ENCODE measurements around the gene CACHD1.

The CACHD1 gene

GRCh38 chr1:64536836-64537490 is 67.0 kb downstream of the CACHD1 start:
- H3K4me2 ChIP-seq (ENCODE audit: low read length) = no peak overlapping the region
- H3K9ac ChIP-seq (ENCODE audit: low read length) = no peak overlapping the region
- H3K23ac ChIP-seq (ENCODE audit: low read length) = no peak overlapping the region
- no peak overlapping the region for H4K12ac ChIP-seq (ENCODE audit: low read depth, low read length)
- no peak overlapping the region for H2BK5ac ChIP-seq (ENCODE audit: low read depth, low read length, poor library complexity)
- no peak overlapping the region for H2AFZ ChIP-seq (ENCODE audit: insufficient read depth, low read length, poor library complexity)
- no peak overlapping the region for H3K27ac ChIP-seq (ENCODE audit: low read depth, low read length)
- no peak overlapping the region for H2BK120ac ChIP-seq (ENCODE audit: insufficient read depth, low read length, poor library complexity)
- no peak overlapping the region for H3K4ac ChIP-seq (ENCODE audit: low read depth, low read length)
- no peak for DNase-seq
- H3K36me3 ChIP-seq (ENCODE audit: control insufficient read depth in 1 of 2, insufficient read depth in 2 of 2, low read length in 2 of 2) = no peaks in the 10 kb centered on the region
- no peaks in the 10 kb centered on the region for H3K79me1 ChIP-seq (ENCODE audit: low read length)
- H3K79me2 ChIP-seq (ENCODE audit: control insufficient read depth, insufficient read depth, low read length, poor library complexity) = no peaks in the 10 kb centered on the region
- no peak overlapping the region for H4K8ac ChIP-seq (ENCODE audit: low read depth, low read length)
- H2BK12ac ChIP-seq (ENCODE audit: low read length) = no peak overlapping the region
- H3K27me3 ChIP-seq (ENCODE audit: insufficient read depth, low read length) = no peaks in the 10 kb centered on the region
- no peak overlapping the region for H2AK5ac ChIP-seq (ENCODE audit: low read length)
- H4K91ac ChIP-seq (ENCODE audit: low read depth, low read length) = no peak overlapping the region
- H3K9me3 ChIP-seq (ENCODE audit: insufficient read depth, low read depth, low read length) = no peaks in the 10 kb centered on the region
- H3K4me3 ChIP-seq (ENCODE audit: low read depth, low read length) = no peak overlapping the region
- no peak overlapping the region for H3K18ac ChIP-seq (ENCODE audit: low read length)
- WGBS (ENCODE audit: extremely low coverage, insufficient coverage, insufficient read length) = no CpG with 5 or more reads among the region's 8 CpGs
- no peak overlapping the region for H3K14ac ChIP-seq (ENCODE audit: low read length)
- no peaks in the 10 kb centered on the region for H3K4me1 ChIP-seq (ENCODE audit: control insufficient read depth in 1 of 2, insufficient read depth in 2 of 2, low read length in 2 of 2)

DNA sequence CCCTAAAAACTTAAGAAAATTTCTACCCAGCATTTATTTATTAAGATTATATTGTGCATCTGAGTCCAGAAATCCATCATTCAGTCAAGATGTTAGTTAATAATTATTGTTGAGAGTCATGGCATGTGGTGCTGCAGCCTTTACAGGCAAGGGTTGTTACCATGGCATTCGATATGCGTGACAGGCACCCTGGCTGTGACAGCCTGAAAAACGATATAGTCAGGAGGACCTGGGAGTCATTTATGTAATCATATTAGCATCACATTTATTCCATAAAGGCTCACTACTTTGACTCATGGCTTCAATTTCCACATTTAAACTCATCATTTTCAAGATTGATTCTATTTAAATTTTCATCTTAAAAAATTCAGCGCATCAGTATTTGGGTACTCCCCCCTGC is 68.0 kb downstream of the CACHD1 start:
- no peak for DNase-seq
- Histone ChIP-seq H3K9ac (ENCODE audit: low read length) (no peak overlapping the region), H3K23ac (ENCODE audit: low read length) (no peak overlapping the region), H3K36me3 (ENCODE audit: control insufficient read depth in 1 of 2, insufficient read depth in 2 of 2, low read length in 2 of 2) (no peaks in the 10 kb centered on the region), H3K4me3 (ENCODE audit: low read depth, low read length) (no peak overlapping the region), H3K4me2 (ENCODE audit: low read length) (no peak overlapping the region), H2BK120ac (ENCODE audit: insufficient read depth, low read length, poor library complexity) (no peak overlapping the region), H4K8ac (ENCODE audit: low read depth, low read length) (no peak overlapping the region), H4K91ac (ENCODE audit: low read depth, low read length) (no peak overlapping the region), H2BK5ac (ENCODE audit: low read depth, low read length, poor library complexity) (no peak overlapping the region), H3K18ac (ENCODE audit: low read length) (no peak overlapping the region), H3K27ac (ENCODE audit: low read depth, low read length) (no peak overlapping the region), H2AK5ac (ENCODE audit: low read length) (no peak overlapping the region), H2BK12ac (ENCODE audit: low read length) (no peak overlapping the region), H3K79me1 (ENCODE audit: low read length) (no peaks in the 10 kb centered on the region), H3K27me3 (ENCODE audit: insufficient read depth, low read length) (no peaks in the 10 kb centered on the region), H4K12ac (ENCODE audit: low read depth, low read length) (no peak overlapping the region), H3K79me2 (ENCODE audit: control insufficient read depth, insufficient read depth, low read length, poor library complexity) (no peaks in the 10 kb centered on the region), H3K14ac (ENCODE audit: low read length) (no peak overlapping the region), H3K9me3 (ENCODE audit: insufficient read depth, low read depth, low read length) (no peaks in the 10 kb centered on the region), H3K4me1 (ENCODE audit: control insufficient read depth in 1 of 2, insufficient read depth in 2 of 2, low read length in 2 of 2) (no peaks in the 10 kb centered on the region), H3K4ac (ENCODE audit: low read depth, low read length) (no peak overlapping the region), H2AFZ (ENCODE audit: insufficient read depth, low read length, poor library complexity) (no peak overlapping the region)
- WGBS (ENCODE audit: extremely low coverage, insufficient coverage, insufficient read length) = no CpG with 5 or more reads among the region's 4 CpGs

- no peaks in the 10 kb centered on the region for H3K27me3 ChIP-seq (ENCODE audit: insufficient read depth, low read length)
- H3K18ac ChIP-seq (ENCODE audit: low read length) = no peak overlapping the region
- WGBS (ENCODE audit: extremely low coverage, insufficient coverage, insufficient read length) = no CpG with 5 or more reads among the region's 3 CpGs
- no peak overlapping the region for H3K4me3 ChIP-seq (ENCODE audit: low read depth, low read length)
- no peak overlapping the region for H3K9ac ChIP-seq (ENCODE audit: low read length)
- no peak overlapping the region for H3K4me2 ChIP-seq (ENCODE audit: low read length)
- no peak overlapping the region for H3K27ac ChIP-seq (ENCODE audit: low read depth, low read length)
- H4K91ac ChIP-seq (ENCODE audit: low read depth, low read length) = no peak overlapping the region
- no peak for DNase-seq
- no peak overlapping the region for H2AK5ac ChIP-seq (ENCODE audit: low read length)
- H3K79me1 ChIP-seq (ENCODE audit: low read length) = no peaks in the 10 kb centered on the region
- H3K14ac ChIP-seq (ENCODE audit: low read length) = no peak overlapping the region
- no peak overlapping the region for H2BK120ac ChIP-seq (ENCODE audit: insufficient read depth, low read length, poor library complexity)
- H3K9me3 ChIP-seq (ENCODE audit: insufficient read depth, low read depth, low read length) = no peaks in the 10 kb centered on the region
- no peak overlapping the region for H4K12ac ChIP-seq (ENCODE audit: low read depth, low read length)
- no peaks in the 10 kb centered on the region for H3K36me3 ChIP-seq (ENCODE audit: control insufficient read depth in 1 of 2, insufficient read depth in 2 of 2, low read length in 2 of 2)
- H2BK12ac ChIP-seq (ENCODE audit: low read length) = no peak overlapping the region
- no peak overlapping the region for H2AFZ ChIP-seq (ENCODE audit: insufficient read depth, low read length, poor library complexity)
- H3K4ac ChIP-seq (ENCODE audit: low read depth, low read length) = no peak overlapping the region
- no peak overlapping the region for H4K8ac ChIP-seq (ENCODE audit: low read depth, low read length)
- no peaks in the 10 kb centered on the region for H3K79me2 ChIP-seq (ENCODE audit: control insufficient read depth, insufficient read depth, low read length, poor library complexity)
- no peaks in the 10 kb centered on the region for H3K4me1 ChIP-seq (ENCODE audit: control insufficient read depth in 1 of 2, insufficient read depth in 2 of 2, low read length in 2 of 2)
- H3K23ac ChIP-seq (ENCODE audit: low read length) = no peak overlapping the region
- H2BK5ac ChIP-seq (ENCODE audit: low read depth, low read length, poor library complexity) = no peak overlapping the region
These were observed 68.5 kb downstream of the CACHD1 start for GRCh38 chr1:64538389-64538788.

DNA sequence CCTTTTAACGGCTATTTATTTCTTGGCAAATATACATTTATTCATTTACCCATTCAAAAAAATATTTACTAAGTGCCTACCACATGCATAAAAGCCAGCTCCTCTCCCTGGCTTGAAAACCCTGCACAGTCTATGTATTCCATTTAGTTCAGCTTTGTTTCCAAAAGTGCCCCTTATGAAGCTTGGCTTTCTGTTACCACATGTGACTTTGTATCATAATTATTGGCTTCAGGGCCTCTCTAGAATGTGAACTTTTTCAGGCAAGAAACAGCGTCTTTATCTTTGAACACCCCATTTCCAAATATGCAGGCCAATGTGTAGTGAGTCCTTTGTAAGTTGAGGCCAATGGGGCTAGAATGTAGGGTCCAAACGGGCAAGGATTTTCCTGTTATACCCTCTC is 69.4 kb downstream of the CACHD1 start:
- no peak overlapping the region for H3K4me2 ChIP-seq (ENCODE audit: low read length)
- no peak for DNase-seq
- no peaks in the 10 kb centered on the region for H3K9me3 ChIP-seq (ENCODE audit: insufficient read depth, low read depth, low read length)
- no peak overlapping the region for H4K8ac ChIP-seq (ENCODE audit: low read depth, low read length)
- H4K91ac ChIP-seq (ENCODE audit: low read depth, low read length) = no peak overlapping the region
- no peak overlapping the region for H2BK5ac ChIP-seq (ENCODE audit: low read depth, low read length, poor library complexity)
- no peaks in the 10 kb centered on the region for H3K4me1 ChIP-seq (ENCODE audit: control insufficient read depth in 1 of 2, insufficient read depth in 2 of 2, low read length in 2 of 2)
- H2AK5ac ChIP-seq (ENCODE audit: low read length) = no peak overlapping the region
- H2BK120ac ChIP-seq (ENCODE audit: insufficient read depth, low read length, poor library complexity) = no peak overlapping the region
- no peaks in the 10 kb centered on the region for H3K27me3 ChIP-seq (ENCODE audit: insufficient read depth, low read length)
- H3K36me3 ChIP-seq (ENCODE audit: control insufficient read depth in 1 of 2, insufficient read depth in 2 of 2, low read length in 2 of 2) = no peaks in the 10 kb centered on the region
- no peak overlapping the region for H3K9ac ChIP-seq (ENCODE audit: low read length)
- H3K18ac ChIP-seq (ENCODE audit: low read length) = no peak overlapping the region
- H3K79me1 ChIP-seq (ENCODE audit: low read length) = no peaks in the 10 kb centered on the region
- no peak overlapping the region for H3K14ac ChIP-seq (ENCODE audit: low read length)
- H3K4me3 ChIP-seq (ENCODE audit: low read depth, low read length) = no peak overlapping the region
- H3K79me2 ChIP-seq (ENCODE audit: control insufficient read depth, insufficient read depth, low read length, poor library complexity) = no peaks in the 10 kb centered on the region
- H2AFZ ChIP-seq (ENCODE audit: insufficient read depth, low read length, poor library complexity) = no peak overlapping the region
- no peak overlapping the region for H4K12ac ChIP-seq (ENCODE audit: low read depth, low read length)
- H3K27ac ChIP-seq (ENCODE audit: low read depth, low read length) = no peak overlapping the region
- no peak overlapping the region for H3K23ac ChIP-seq (ENCODE audit: low read length)
- H2BK12ac ChIP-seq (ENCODE audit: low read length) = no peak overlapping the region
- no CpG with 5 or more reads among the region's 3 CpGs for WGBS (ENCODE audit: extremely low coverage, insufficient coverage, insufficient read length)
- H3K4ac ChIP-seq (ENCODE audit: low read depth, low read length) = no peak overlapping the region

All from trophoblast cell (in vitro differentiated cells and primary cell).